ENCODE measurements around the gene VPS29.

VPS29 gene

GRCh38 chr12:110505332-110505731 is 3.4 kb upstream of the VPS29 start:
- no peak overlapping the region for H3K4me3 ChIP-seq (ENCODE audit: low read depth in 1 of 2, low read length in 2 of 2)
- H4K20me1 ChIP-seq (ENCODE audit: insufficient read depth, low read length), result no peaks in the 10 kb centered on the region
- ATAC-seq (ENCODE audit: insufficient read depth, low read depth) (no peak), DNase-seq (no peak)
- peaks cover 18% of the 10 kb centered on the region for H3K4me1 ChIP-seq (ENCODE audit: insufficient read depth, low read length)
- no peak for TF ChIP-seq EZH2 (IDR thresholded peaks at IDR 0.05; ENCODE audit: borderline replicate concordance, low read depth, low read length, severe bottlenecking)
- peaks cover under 1% of the 10 kb centered on the region; the same call in 1 of the 2 replicates for H3K36me3 ChIP-seq (ENCODE audit: insufficient read depth, low read length)
- H3K27me3 ChIP-seq (ENCODE audit: insufficient read depth, low read length, poor library complexity), result no peaks in the 10 kb centered on the region
- H3K27ac ChIP-seq (ENCODE audit: low read length), result no peak overlapping the region
- no peak overlapping the region for H3K4me2 ChIP-seq (ENCODE audit: insufficient read depth, low read length)
- no peak overlapping the region for H3K9ac ChIP-seq (ENCODE audit: low read depth, low read length)
- H3K79me2 ChIP-seq (ENCODE audit: insufficient read depth, low read length), result peaks cover 16% of the 10 kb centered on the region
- H2AFZ ChIP-seq (ENCODE audit: low read depth, low read length), result no peak overlapping the region
- no peaks in the 10 kb centered on the region for H3K9me3 ChIP-seq (ENCODE audit: insufficient read depth, low read length, severe bottlenecking)

GRCh38 chr12:110503432-110503831 is 1.5 kb upstream of the VPS29 start:
- Histone ChIP-seq H4K20me1 (ENCODE audit: insufficient read depth, low read length) (no peaks in the 10 kb centered on the region), H3K4me3 (ENCODE audit: low read depth in 1 of 2, low read length in 2 of 2) (no peak overlapping the region), H3K9me3 (ENCODE audit: insufficient read depth, low read length, severe bottlenecking) (no peaks in the 10 kb centered on the region), H3K79me2 (ENCODE audit: insufficient read depth, low read length) (peaks cover 35% of the 10 kb centered on the region), H2AFZ (ENCODE audit: low read depth, low read length) (peak overlapping the region; percentile 91; the same call in 1 of the 2 replicates), H3K4me2 (ENCODE audit: insufficient read depth, low read length) (no peak overlapping the region), H3K27me3 (ENCODE audit: insufficient read depth, low read length, poor library complexity) (no peaks in the 10 kb centered on the region), H3K27ac (ENCODE audit: low read length) (no peak overlapping the region), H3K4me1 (ENCODE audit: insufficient read depth, low read length) (peaks cover 35% of the 10 kb centered on the region), H3K9ac (ENCODE audit: low read depth, low read length) (no peak overlapping the region), H3K36me3 (ENCODE audit: insufficient read depth, low read length) (peaks cover 14% of the 10 kb centered on the region)
- ATAC-seq (ENCODE audit: insufficient read depth, low read depth) (no peak), DNase-seq (no peak)
- TF ChIP-seq EZH2 (IDR thresholded peaks at IDR 0.05; ENCODE audit: borderline replicate concordance, low read depth, low read length, severe bottlenecking), result no peak
- TF ChIP-seq CTCF (IDR thresholded peaks at IDR 0.05; ENCODE audit: borderline replicate concordance, extremely low read depth, low read length, poor library complexity, severe bottlenecking), result no peak

DNA sequence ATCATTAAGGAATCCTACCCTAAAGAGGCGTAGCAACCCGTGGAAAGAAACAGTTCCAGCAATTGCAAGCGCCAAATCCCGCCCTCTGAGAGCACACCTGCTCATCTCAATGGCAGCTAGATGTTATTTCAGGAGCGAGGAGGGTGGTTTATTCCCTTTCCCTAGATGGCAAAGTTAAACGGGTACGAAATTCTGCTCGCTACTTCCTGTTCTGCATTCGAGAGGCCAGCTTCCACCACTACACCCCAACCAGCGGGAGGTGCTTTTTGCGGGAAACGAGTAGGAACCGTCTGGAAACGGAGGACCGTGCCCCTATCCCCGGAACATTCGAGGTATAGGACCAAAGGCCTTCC is 536 bp downstream of the VPS29 start:
- H3K4me1 ChIP-seq (ENCODE audit: insufficient read depth, low read length), result peaks cover 35% of the 10 kb centered on the region
- peak overlapping the region; percentile 86 for H3K9ac ChIP-seq (ENCODE audit: low read depth, low read length)
- H3K27ac ChIP-seq (ENCODE audit: low read length), result peak overlapping the region; percentile 95
- H3K4me2 ChIP-seq (ENCODE audit: insufficient read depth, low read length), result peak overlapping the region; percentile 74
- peaks cover 53% of the 10 kb centered on the region for H3K79me2 ChIP-seq (ENCODE audit: insufficient read depth, low read length)
- peak overlapping the region; percentile 94 to 95 for H3K4me3 ChIP-seq (ENCODE audit: low read depth in 1 of 2, low read length in 2 of 2)
- DNase-seq (peak; percentile 56), ATAC-seq (ENCODE audit: insufficient read depth, low read depth) (peak; percentile 27)
- no peaks in the 10 kb centered on the region for H4K20me1 ChIP-seq (ENCODE audit: insufficient read depth, low read length)
- TF ChIP-seq EZH2 (IDR thresholded peaks at IDR 0.05; ENCODE audit: borderline replicate concordance, low read depth, low read length, severe bottlenecking) (no peak), CTCF (IDR thresholded peaks at IDR 0.05; ENCODE audit: borderline replicate concordance, extremely low read depth, low read length, poor library complexity, severe bottlenecking) (no peak)
- no peaks in the 10 kb centered on the region for H3K27me3 ChIP-seq (ENCODE audit: insufficient read depth, low read length, poor library complexity)
- peaks cover 31% of the 10 kb centered on the region for H3K36me3 ChIP-seq (ENCODE audit: insufficient read depth, low read length)
- no peaks in the 10 kb centered on the region for H3K9me3 ChIP-seq (ENCODE audit: insufficient read depth, low read length, severe bottlenecking)
- H2AFZ ChIP-seq (ENCODE audit: low read depth, low read length), result peak overlapping the region; percentile 90

- Histone ChIP-seq H3K27me3 (ENCODE audit: insufficient read depth, low read length, poor library complexity) (no peaks in the 10 kb centered on the region), H3K4me3 (ENCODE audit: low read depth in 1 of 2, low read length in 2 of 2) (no peak overlapping the region), H3K4me1 (ENCODE audit: insufficient read depth, low read length) (peaks cover 35% of the 10 kb centered on the region), H3K27ac (ENCODE audit: low read length) (peak overlapping the region; percentile 95), H3K79me2 (ENCODE audit: insufficient read depth, low read length) (peaks cover 67% of the 10 kb centered on the region), H3K9ac (ENCODE audit: low read depth, low read length) (peak overlapping the region; percentile 86), H3K4me2 (ENCODE audit: insufficient read depth, low read length) (peak overlapping the region; percentile 74), H4K20me1 (ENCODE audit: insufficient read depth, low read length) (no peaks in the 10 kb centered on the region), H3K36me3 (ENCODE audit: insufficient read depth, low read length) (peaks cover 50% of the 10 kb centered on the region), H2AFZ (ENCODE audit: low read depth, low read length) (no peak overlapping the region), H3K9me3 (ENCODE audit: insufficient read depth, low read length, severe bottlenecking) (no peaks in the 10 kb centered on the region)
- no peak for DNase-seq
- no peak for ATAC-seq (ENCODE audit: insufficient read depth, low read depth)
- TF ChIP-seq CTCF (IDR thresholded peaks at IDR 0.05; ENCODE audit: borderline replicate concordance, extremely low read depth, low read length, poor library complexity, severe bottlenecking) (no peak), EZH2 (IDR thresholded peaks at IDR 0.05; ENCODE audit: borderline replicate concordance, low read depth, low read length, severe bottlenecking) (no peak)
These were observed 2.8 kb downstream of the VPS29 start for GRCh38 chr12:110498984-110499706.

Data from DND-41 (cell line).